Measurements from ENCODE around the gene KIR3DL2.

- TF ChIP-seq CTCF (IDR thresholded peaks at IDR 0.05; ENCODE audit: borderline replicate concordance, extremely low read depth, low read length, poor library complexity, severe bottlenecking) (no peak), EZH2 (IDR thresholded peaks at IDR 0.05; ENCODE audit: borderline replicate concordance, low read depth, low read length, severe bottlenecking) (no peak)
These were observed 32.3 kb upstream of the KIR3DL2 start for GRCh38 chr19:54817670-54818536.
